ENCODE results near the gene EIF3A.
"Not testable (repeated sequence)": the region's sequence is repeated elsewhere in the genome, so short reads cannot be mapped to it uniquely, and the experiment has no call there.

The EIF3A gene

DNA sequence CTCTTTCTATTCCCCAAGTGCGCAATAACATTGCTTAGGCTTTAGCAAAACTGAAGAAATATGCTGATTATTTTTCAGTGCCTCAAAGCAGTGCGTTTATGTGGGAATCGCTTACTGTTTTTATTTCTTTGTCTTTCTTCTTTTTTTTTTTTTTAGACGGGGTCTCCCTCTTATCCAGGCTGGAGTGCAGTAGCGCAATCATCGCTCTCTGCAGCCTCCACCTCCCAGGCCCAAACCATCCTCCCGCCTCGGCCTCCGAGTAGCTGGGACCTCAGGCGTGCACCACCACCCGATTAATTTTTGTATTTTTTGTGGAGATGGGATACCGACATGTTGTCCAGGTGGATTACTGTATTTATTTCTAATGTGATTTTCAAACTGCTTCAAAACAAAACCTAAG is 24.5 kb upstream of the EIF3A start:
- Mint-ChIP-seq H3K9me3 (no peaks in the 10 kb centered on the region), H3K4me3 (peak overlapping the region; percentile 79), H3K4me1 (ENCODE audit: low read depth) (peaks cover 15% of the 10 kb centered on the region), H3K36me3 (ENCODE audit: low read depth) (peaks cover 17% of the 10 kb centered on the region), H3K27me3 (no peaks in the 10 kb centered on the region), H3K27ac (no peak overlapping the region)
- no peak for DNase-seq

DNA sequence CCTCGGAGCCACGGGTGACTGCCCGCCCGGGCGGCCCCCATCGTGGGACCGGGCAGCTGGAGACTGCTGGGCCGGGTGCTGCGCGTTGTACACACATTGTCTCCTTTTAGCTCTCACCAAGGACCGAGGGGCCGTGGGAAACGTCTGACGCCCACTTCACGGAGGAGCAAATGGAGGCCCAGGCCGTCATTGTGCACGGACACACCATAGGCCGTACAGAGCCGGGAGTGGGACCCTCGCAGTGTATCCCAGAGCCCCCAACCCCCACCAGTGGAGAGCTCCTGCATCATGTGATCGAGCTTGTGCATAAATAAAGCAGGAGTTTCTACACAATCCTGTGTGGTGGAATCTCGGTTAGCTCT is 24.0 kb upstream of the EIF3A start:
- Mint-ChIP-seq H3K9me3 (no peaks in the 10 kb centered on the region), H3K27me3 (no peaks in the 10 kb centered on the region), H3K27ac (peak overlapping the region; percentile 71), H3K4me3 (peak overlapping the region; percentile 79), H3K4me1 (ENCODE audit: low read depth) (peaks cover 15% of the 10 kb centered on the region), H3K36me3 (ENCODE audit: low read depth) (peaks cover 13% of the 10 kb centered on the region)
- DNase-seq, result peak; percentile 53

DNA sequence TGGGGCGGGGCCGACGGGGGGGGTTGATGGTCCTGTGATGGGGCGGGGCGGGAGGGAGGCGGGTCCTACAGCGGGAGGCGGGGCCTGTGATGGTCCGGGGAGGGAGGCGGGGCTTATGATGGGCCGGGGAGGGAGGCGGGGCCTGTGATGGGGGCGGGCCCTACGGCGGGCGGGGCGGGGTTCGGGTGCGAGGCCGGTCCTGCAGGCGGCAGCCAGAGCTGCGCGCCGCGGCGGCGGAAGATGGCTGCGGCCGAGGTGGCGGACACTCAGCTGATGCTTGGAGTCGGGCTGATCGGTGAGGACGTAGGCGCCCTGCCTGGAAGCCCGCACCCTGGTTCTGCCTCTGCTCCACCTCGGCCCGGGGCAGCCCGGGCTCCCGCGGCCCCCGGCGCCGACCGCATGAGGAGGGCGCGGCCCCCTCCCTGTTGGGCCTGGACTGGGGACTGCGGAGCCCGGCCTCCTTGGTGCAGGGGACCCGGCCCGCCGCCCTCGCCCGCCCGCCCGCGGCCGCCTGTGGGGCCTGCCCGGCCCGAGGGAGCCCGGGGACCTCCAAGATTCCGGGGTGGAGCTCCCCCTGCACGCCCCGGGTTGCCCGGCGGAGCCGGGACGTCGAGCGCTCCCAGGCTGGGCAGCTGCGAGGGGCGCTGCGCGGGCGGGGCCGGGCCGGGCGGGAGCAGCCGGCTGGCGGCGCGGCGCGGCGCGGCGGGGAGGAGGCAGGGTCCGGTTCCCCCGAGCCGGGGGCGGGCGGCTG is 23.5 kb upstream of the EIF3A start, which contains the start of gene DENND10:
TSS of gene DENND10 (plus strand) at position 211 of the 751 bp plus-strand sequence. CDS start at position 241, 30 bp downstream.
- Mint-ChIP-seq H3K9me3 (no peaks in the 10 kb centered on the region), H3K27me3 (no peaks in the 10 kb centered on the region), H3K36me3 (ENCODE audit: low read depth) (peaks cover 9% of the 10 kb centered on the region), H3K4me3 (peak within 1 kb of the TSS; percentile 79), H3K4me1 (ENCODE audit: low read depth) (peaks cover 15% of the 10 kb centered on the region), H3K27ac (peak within 1 kb of the TSS; percentile 71)
- peak; percentile 85 for DNase-seq

DNA sequence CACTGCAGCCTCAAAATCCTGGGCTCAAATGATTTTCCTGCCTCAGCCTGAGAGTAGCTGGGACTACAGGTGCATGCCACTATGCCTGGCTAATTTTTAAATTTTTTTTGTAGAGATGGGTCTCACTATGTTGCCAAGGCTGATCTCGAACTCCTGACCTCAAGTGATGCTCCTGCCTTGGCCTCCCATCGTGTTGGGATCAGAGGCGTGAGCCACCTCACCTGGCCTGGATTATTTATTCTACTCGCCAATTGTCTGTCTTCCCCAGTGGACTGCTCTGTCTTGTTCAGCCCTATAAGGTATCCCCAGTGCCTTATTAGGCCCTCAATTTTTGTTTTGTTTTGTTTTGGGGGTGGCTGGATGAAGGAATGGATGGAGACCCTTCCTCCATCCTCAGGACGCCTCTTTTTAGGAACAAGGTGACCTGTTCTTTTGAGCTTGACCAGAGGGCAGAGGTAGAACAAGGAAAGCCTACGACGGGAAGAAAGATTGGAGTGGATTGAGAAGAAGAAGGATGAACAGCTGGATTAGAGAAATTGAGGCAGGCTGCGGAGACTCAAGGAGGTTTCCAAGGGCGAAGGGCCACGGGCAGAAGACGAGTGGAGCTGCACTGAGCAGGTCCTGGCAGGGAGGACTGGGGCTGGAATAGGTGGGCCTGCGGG is 22.8 kb upstream of the EIF3A start:
- H3K4me1 Mint-ChIP-seq (ENCODE audit: low read depth), result peaks cover 15% of the 10 kb centered on the region
- H3K36me3 Mint-ChIP-seq (ENCODE audit: low read depth), result peaks cover 7% of the 10 kb centered on the region
- DNase-seq, result no peak
- H3K9me3 Mint-ChIP-seq, result no peaks in the 10 kb centered on the region
- H3K27me3 Mint-ChIP-seq, result no peaks in the 10 kb centered on the region
- H3K4me3 Mint-ChIP-seq, result peak overlapping the region; percentile 70
- peak overlapping the region; percentile 24 for H3K27ac Mint-ChIP-seq

DNA sequence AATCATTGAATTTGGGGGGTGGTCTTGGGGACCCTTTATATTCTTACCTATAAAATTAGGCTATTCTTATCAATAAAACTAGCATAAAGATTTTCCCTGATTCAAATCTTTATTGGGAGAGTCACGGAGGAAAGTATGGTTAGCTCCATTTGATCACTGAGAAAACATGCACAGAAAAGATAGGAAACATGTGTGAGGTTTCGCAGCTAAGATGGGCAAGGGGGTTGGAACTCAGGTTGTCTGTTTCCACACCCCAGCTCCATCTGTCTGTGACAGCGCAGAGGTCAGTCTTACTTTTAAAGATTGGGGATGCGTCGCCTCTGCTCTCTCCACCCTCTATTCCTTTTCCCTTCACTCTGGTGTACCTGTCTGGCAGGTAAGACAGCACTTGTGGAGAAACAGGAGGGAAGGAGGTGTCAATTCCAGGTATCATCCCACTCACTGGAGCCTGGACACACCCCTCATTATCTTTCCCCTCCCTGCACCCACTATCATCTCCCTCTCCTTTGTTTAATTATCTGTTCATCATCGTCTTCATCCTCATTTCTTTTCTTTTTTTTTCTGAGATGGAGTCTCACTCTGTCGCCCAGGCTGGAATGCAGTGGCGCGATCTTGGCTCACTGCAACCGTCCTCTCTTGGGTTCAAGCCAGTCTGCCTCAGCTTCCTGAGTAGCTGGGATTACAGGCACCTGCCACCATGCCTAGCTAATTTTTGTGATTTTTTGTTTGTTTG is 20.9 kb upstream of the EIF3A start:
- peaks cover 12% of the 10 kb centered on the region for H3K4me1 Mint-ChIP-seq (ENCODE audit: low read depth)

DNA sequence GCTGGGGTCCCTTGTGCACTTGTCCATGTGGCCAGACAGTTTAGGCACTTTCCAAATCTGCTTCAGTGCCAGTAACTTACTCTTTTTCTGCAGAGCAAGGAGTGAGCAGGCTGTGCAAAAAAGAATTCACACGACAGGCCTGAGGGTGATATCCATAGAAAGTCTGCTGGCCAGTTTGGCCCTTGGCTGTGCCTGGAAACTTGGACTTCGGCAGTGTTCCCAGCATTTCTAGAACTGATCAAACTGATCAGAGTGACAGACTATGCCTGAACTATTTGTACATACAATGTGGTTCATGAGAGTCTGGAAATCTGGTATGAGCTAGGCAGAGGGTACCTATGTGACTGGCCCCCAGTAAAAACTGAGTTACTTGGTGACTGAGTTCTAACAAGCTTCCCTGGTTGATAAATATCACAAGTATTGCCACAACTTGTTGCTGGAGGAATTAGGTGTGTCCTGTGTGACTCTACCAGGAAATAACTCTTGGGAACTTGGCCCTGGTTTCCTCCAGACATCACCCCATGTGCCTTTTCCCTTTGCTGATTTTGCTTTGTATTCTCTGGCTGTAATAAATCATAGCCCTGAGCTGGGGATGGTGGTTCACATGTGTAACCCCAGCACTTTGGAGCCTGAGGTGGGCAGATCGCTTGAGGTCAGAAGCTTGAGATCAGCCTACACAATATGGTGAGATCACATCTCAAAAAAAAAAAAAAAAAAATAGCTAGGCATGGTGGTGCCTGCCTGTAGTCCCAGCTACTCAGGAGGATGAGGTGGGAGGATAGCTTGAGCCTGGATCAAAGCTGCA is 20.0 kb upstream of the EIF3A start:
- Mint-ChIP-seq H3K27me3 (no peaks in the 10 kb centered on the region), H3K4me1 (ENCODE audit: low read depth) (peaks cover 18% of the 10 kb centered on the region), H3K9me3 (no peaks in the 10 kb centered on the region), H3K4me3 (no peak overlapping the region), H3K27ac (no peak overlapping the region), H3K36me3 (ENCODE audit: low read depth) (no peaks in the 10 kb centered on the region)
- no peak for DNase-seq

More for the DNA sequence above, 20.9 kb upstream of the EIF3A start:
- Mint-ChIP-seq H3K36me3 (ENCODE audit: low read depth) (no peaks in the 10 kb centered on the region), H3K27ac (no peak overlapping the region), H3K27me3 (no peaks in the 10 kb centered on the region), H3K9me3 (no peaks in the 10 kb centered on the region), H3K4me3 (no peak overlapping the region)
- DNase-seq, result no peak

DNA sequence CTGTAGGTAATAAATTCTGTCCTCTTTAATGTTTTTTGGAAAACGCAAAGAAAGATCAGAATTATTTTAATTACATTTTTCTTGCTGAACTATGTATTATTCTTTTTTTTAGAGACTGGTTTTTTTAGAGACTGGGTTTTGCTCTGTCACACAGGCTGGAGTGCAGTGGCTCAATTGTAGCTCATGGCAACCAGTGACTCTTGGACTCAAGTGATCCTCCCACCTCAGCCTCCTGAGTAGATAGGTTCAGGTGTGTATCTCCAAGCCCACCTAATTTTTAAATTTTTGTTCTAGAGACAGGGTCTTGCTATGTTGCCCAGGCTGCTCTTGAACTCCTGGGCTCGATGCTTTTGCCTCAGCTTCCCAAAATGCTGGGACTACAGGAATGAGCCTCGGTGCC is 18.0 kb upstream of the EIF3A start:
- Mint-ChIP-seq H3K4me1 (ENCODE audit: low read depth) (peaks cover 17% of the 10 kb centered on the region), H3K27ac (no peak overlapping the region), H3K36me3 (ENCODE audit: low read depth) (no peaks in the 10 kb centered on the region), H3K27me3 (no peaks in the 10 kb centered on the region), H3K4me3 (no peak overlapping the region), H3K9me3 (no peaks in the 10 kb centered on the region)
- DNase-seq, result no peak

DNA sequence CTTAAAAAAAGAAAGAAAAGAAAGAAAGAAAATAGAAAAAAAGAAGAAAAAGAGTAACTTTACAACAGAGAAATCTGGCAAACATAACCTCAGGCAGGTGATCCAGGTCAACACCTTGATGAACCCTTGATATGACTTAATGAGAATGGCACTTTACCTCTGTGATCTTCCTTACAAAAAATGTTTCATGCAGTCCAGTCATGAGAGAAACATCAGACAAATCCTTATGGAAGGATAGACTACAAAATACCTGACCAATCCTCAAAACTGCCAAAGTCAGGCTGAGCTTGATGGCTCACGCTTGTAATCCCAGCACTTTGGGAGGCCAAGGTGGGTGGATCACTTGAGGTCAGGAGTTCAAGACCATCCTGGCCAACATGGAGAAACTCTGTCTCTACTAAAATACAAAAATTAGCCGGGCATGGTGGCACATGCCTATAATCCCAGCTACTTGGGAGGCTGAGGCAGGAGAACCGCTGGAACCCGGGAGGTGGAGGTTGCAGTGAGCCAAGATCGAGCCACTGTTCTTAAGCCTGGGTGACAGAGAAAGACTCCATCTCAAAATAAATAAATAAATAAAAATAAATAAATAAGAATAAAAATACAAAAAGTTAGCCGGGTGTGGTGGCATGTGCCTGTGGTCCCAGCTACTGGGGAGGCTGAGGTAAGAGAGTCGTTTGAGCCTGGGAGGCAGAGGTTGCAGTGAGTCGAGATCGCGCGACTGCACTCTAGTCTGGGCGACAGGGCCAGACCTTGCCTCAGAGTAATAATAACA is 16.2 kb upstream of the EIF3A start:
- H3K27me3 Mint-ChIP-seq; H3K9me3 Mint-ChIP-seq; DNase-seq; H3K36me3 Mint-ChIP-seq (ENCODE audit: low read depth); H3K4me3 Mint-ChIP-seq; H3K27ac Mint-ChIP-seq: not testable (repeated sequence)
- H3K4me1 Mint-ChIP-seq (ENCODE audit: low read depth), result peaks cover 20% of the 10 kb centered on the region

DNA sequence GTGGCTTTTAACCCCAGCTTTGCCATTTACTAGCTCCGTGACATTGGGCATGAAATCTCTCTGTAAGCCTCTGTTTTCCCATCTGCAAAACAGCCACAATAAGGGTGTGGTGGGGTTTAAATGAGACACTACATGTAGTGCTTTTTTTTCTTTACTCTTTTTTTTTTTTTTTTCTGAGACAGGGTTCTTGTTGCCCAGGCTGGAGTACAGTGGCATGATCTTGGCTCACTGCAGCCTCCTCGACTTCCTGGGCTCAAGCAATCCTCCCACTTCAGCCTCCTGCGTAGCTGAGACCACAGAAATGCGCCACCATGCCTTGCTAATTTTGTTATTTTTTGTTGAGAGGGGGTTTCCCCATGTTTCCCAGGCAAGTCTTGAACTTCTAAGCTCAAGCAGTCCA is 15.0 kb upstream of the EIF3A start:
- Mint-ChIP-seq H3K4me1 (ENCODE audit: low read depth) (peaks cover 27% of the 10 kb centered on the region), H3K4me3 (no peak overlapping the region), H3K27ac (no peak overlapping the region), H3K27me3 (no peaks in the 10 kb centered on the region), H3K36me3 (ENCODE audit: low read depth) (no peaks in the 10 kb centered on the region), H3K9me3 (no peaks in the 10 kb centered on the region)
- no peak for DNase-seq

DNA sequence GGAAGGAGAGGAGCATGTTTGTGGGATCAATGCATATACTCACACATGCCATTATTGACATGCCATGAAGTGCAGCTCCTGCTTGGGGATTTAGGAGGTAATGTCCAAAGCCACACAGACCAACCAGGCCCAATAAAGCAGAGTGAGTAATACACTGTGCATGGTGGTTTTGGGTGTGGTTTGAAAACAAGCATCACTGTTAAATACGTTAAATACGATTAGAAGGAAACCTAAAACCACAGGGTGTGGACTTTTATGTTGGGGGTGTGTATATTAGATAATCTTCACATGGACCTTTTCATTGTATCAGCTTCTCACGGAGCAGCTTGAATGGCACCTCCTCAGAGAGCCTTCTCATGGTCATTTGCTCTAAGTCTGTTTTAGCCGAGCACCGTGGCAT is 10.4 kb upstream of the EIF3A start:
- H3K9me3 Mint-ChIP-seq, result no peaks in the 10 kb centered on the region
- no peaks in the 10 kb centered on the region for H3K36me3 Mint-ChIP-seq (ENCODE audit: low read depth)
- no peak for DNase-seq
- H3K4me3 Mint-ChIP-seq, result no peak overlapping the region
- peaks cover 30% of the 10 kb centered on the region for H3K4me1 Mint-ChIP-seq (ENCODE audit: low read depth)
- no peaks in the 10 kb centered on the region for H3K27me3 Mint-ChIP-seq
- H3K27ac Mint-ChIP-seq, result peak overlapping the region; percentile 14

DNA sequence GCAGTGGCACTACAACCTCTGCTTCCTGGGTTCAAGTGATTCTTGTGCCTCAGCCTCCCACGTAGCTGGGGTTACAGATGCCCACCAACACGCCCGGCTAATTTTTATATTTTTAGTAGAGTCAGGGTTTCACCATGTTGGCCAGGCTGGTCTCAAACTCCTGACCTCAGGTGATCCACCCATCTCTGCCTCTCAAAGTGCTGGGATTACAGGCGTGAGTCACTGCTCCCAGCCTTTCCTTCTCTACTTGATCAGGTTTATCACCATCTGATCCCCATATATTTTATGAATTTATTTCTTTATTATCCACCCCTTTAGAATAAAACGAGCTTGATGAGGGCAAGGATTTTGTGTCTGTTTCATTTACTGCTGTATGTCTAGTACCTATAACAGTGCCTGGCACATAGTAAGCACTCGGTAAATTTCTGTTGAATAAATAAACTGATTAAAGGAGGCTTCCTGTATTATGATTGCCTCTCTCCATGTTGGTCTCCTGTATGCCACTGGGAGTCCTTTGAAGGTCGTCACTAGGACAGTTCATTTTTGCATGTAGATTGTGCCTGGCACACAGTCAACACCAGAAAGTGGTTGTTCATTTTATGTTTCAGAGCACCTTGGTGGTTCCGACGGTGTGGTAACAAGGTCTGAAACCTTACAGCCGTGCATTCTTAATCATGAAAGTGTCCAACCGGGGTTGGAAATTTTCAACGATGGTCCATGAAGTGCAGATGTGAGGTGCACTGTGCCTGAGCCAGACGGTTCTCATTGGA is 9.6 kb upstream of the EIF3A start:
- Mint-ChIP-seq H3K9me3 (no peaks in the 10 kb centered on the region), H3K36me3 (ENCODE audit: low read depth) (no peaks in the 10 kb centered on the region), H3K27ac (peak overlapping the region; percentile 14), H3K4me3 (no peak overlapping the region), H3K27me3 (no peaks in the 10 kb centered on the region), H3K4me1 (ENCODE audit: low read depth) (peaks cover 23% of the 10 kb centered on the region)
- DNase-seq, result no peak

DNA sequence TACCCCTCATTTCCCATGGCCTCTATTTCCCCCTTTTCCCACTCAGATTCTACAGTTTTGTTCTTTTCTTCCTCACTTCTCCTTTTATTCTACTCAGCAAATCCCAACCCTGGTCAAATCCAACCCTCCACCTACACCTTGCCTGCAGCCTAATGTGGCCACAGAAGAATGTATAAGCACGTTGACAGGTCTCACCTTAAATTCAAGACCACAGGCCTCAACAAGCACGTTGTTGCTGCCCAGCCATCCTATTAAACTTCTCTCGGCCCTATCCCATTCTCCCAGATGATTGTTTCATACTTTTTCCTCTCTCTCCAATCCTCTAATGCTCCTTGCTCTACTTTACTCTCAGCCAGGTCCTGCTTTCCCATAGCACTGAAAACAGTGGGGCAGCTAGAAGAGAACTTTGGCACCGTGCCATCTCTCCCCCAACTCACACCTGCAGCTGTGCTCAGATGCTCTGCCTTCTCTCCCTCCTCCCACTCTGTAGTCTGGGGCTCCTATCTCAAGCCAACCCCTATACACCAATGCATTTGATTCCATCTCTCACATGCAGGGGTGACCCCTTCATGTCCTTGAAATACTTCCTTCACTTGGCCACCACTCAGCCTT is 6.8 kb upstream of the EIF3A start:
- peaks cover 1% of the 10 kb centered on the region for H3K36me3 Mint-ChIP-seq (ENCODE audit: low read depth)
- no peaks in the 10 kb centered on the region for H3K27me3 Mint-ChIP-seq
- H3K27ac Mint-ChIP-seq, result no peak overlapping the region
- DNase-seq, result no peak
- peaks cover 21% of the 10 kb centered on the region for H3K4me1 Mint-ChIP-seq (ENCODE audit: low read depth)
- no peaks in the 10 kb centered on the region for H3K9me3 Mint-ChIP-seq
- no peak overlapping the region for H3K4me3 Mint-ChIP-seq

DNA sequence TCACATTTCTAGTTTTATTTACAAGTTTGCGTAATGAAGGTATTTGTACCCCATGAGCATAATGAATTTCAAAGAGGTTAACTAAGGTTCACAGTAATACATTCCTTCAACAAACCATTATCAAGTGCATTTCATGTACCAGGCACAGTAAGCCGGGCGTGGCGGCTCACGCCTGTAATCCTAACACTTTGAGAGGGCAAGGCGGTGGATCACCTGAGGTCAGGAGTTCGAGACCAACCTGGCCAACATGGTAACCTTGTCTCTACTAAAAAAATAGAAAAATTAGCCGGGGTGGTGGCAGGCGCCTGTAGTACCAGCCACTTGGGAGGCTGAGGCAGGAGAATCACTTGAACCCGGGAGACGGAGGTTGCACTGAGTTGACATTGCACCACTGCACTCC is 4.3 kb upstream of the EIF3A start:
- Mint-ChIP-seq H3K27ac (no peak overlapping the region), H3K4me3 (no peak overlapping the region), H3K36me3 (ENCODE audit: low read depth) (peaks cover 14% of the 10 kb centered on the region), H3K27me3 (no peaks in the 10 kb centered on the region), H3K9me3 (no peaks in the 10 kb centered on the region), H3K4me1 (ENCODE audit: low read depth) (peaks cover 6% of the 10 kb centered on the region)
- no peak for DNase-seq

Data from activated T-cell treated with anti-CD3 and anti-CD28 coated beads, Interleukin-2, amount 50 U/mL, for 24 hours (primary cell).